GOT3 (cell line): ENCODE results near the gene PRKCA.
"Not testable (repeated sequence)": the region's sequence is repeated elsewhere in the genome, so short reads cannot be mapped to it uniquely, and the experiment has no call there.

Source experiments
- DNase-seq: peaks from one replicate; lab custom pipeline; 2025; ENCODE audit warnings: mixed read lengths; lab: John Stamatoyannopoulos, UW

PRKCA gene

GRCh38 chr17:66290101-66290722, 12.2 kb upstream of the PRKCA start:
- DNase-seq, result no peak

- no peak for DNase-seq
Observed at GRCh38 chr17:66292353-66292752, 10.1 kb upstream of the PRKCA start.

GRCh38 chr17:66296289-66296725, 6.1 kb upstream of the PRKCA start:
- DNase-seq, result no peak

GRCh38 chr17:66297443-66297842, 5.0 kb upstream of the PRKCA start:
- not testable (repeated sequence) for DNase-seq

GRCh38 chr17:66299711-66300110, 2.7 kb upstream of the PRKCA start:
- no peak for DNase-seq

- DNase-seq, result no peak
Observed at GRCh38 chr17:66300956-66301355, 1.5 kb upstream of the PRKCA start.

- no peak for DNase-seq
Observed at GRCh38 chr17:66301367-66301863, 998 bp upstream of the PRKCA start.

- DNase-seq, result no peak
Observed at GRCh38 chr17:66302761-66303626, 581 bp downstream of the PRKCA start.

- no peak for DNase-seq
Observed at GRCh38 chr17:66304304-66305174, 2.1 kb downstream of the PRKCA start.

- no peak for DNase-seq
Observed at GRCh38 chr17:66306446-66306845, 4.0 kb downstream of the PRKCA start.

- DNase-seq, result no peak
Observed at GRCh38 chr17:66307257-66307656, 4.8 kb downstream of the PRKCA start.

- DNase-seq, result no peak
Observed at GRCh38 chr17:66308856-66309255, 6.4 kb downstream of the PRKCA start.

- no peak for DNase-seq
Observed at GRCh38 chr17:66309793-66310192, 7.4 kb downstream of the PRKCA start.

GRCh38 chr17:66310528-66311148, 8.2 kb downstream of the PRKCA start:
- no peak for DNase-seq

- DNase-seq, result no peak
Observed at GRCh38 chr17:66312912-66313311, 10.5 kb downstream of the PRKCA start.

GRCh38 chr17:66313325-66313724, 10.9 kb downstream of the PRKCA start:
- DNase-seq, result no peak

GRCh38 chr17:66313995-66314659, 11.7 kb downstream of the PRKCA start:
- no peak for DNase-seq

GRCh38 chr17:66317629-66318028, 15.2 kb downstream of the PRKCA start:
- DNase-seq, result no peak

- DNase-seq, result no peak
Observed at GRCh38 chr17:66319226-66319625, 16.8 kb downstream of the PRKCA start.

GRCh38 chr17:66322764-66323163, 20.4 kb downstream of the PRKCA start:
- DNase-seq, result no peak

- DNase-seq, result not testable (repeated sequence)
Observed at GRCh38 chr17:66324381-66325004, 22.1 kb downstream of the PRKCA start.
